Sigmoid colon (tissue), 4 donors: ENCODE data around the gene INF2.

Experiments used
- EP300 ChIP-seq, 4 donors: sonication (generic); formaldehyde crosslinking; IDR thresholded peaks; one replicate each; pipeline ENCODE4 v1.6.1; 2017; ENCODE audit warnings: antibody characterized with exemption in 4 of 4
- TF ChIP-seq, protein P1 (sequence below), 4 experiments: fragments of 450-650 bp in 3 of 4; fragments of 200-600 bp in 1 of 4; IDR thresholded peaks; one replicate each; pipeline ENCODE4 v1.5.1; 2016 to 2019; ENCODE audit warnings: antibody characterized with exemption in 4 of 4, mild to moderate bottlenecking in 3 of 4, moderate library complexity in 2 of 4

DNA sequence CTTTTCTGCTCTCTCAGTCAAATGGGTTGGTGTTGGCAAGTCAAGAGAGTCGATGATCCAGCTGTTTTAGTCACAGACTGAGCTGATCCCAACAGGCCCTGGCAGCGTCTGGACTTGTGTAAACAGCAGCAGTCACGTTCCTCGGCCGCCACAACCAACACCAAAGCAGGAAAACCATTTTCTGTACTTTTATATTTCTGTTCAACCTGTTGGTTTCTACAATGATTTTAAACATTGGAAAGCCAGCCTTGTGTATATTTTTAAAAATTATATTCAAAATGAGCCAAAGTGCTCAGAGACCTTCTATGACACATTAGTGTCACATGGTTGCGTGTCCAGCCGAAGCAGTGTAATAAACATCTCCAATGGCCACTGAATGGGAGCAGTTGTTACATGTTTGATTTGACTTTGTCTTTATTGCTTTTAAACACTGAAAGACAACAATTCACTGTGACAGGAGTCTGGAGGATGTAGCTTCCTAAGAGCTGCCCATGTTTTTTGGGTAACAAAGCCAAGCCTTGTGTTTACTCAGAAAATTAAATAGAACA, 57.6 kb downstream of the INF2 start:
- TF ChIP-seq, protein P1, sequence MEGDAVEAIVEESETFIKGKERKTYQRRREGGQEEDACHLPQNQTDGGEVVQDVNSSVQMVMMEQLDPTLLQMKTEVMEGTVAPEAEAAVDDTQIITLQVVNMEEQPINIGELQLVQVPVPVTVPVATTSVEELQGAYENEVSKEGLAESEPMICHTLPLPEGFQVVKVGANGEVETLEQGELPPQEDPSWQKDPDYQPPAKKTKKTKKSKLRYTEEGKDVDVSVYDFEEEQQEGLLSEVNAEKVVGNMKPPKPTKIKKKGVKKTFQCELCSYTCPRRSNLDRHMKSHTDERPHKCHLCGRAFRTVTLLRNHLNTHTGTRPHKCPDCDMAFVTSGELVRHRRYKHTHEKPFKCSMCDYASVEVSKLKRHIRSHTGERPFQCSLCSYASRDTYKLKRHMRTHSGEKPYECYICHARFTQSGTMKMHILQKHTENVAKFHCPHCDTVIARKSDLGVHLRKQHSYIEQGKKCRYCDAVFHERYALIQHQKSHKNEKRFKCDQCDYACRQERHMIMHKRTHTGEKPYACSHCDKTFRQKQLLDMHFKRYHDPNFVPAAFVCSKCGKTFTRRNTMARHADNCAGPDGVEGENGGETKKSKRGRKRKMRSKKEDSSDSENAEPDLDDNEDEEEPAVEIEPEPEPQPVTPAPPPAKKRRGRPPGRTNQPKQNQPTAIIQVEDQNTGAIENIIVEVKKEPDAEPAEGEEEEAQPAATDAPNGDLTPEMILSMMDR (IDR thresholded peaks at IDR 0.05): no peak
- TF ChIP-seq EP300 (IDR thresholded peaks at IDR 0.05): no peak
